GM21529 (cell line): ENCODE results near the gene ARL6IP4.
"Not testable (repeated sequence)": the region's sequence is repeated elsewhere in the genome, so short reads cannot be mapped to it uniquely, and the experiment has no call there.

Source experiments
- ATAC-seq: cut with Tn5 transposase; IDR thresholded peaks from one replicate; pipeline ENCODE4 v1.9.1; 2021; ENCODE audit not compliant: unreplicated experiment

Gene ARL6IP4

GRCh38 chr12:122980183-122981035, at the start of gene ARL6IP4:
TSS of gene ARL6IP4 (plus strand) at chr12:122980681. CDS start at chr12:122981140, 459 bp downstream.
- peak; percentile 53 for ATAC-seq

- ATAC-seq: no peak
Observed at GRCh38 chr12:122932207-122932606, 48.3 kb upstream of the ARL6IP4 start.

DNA sequence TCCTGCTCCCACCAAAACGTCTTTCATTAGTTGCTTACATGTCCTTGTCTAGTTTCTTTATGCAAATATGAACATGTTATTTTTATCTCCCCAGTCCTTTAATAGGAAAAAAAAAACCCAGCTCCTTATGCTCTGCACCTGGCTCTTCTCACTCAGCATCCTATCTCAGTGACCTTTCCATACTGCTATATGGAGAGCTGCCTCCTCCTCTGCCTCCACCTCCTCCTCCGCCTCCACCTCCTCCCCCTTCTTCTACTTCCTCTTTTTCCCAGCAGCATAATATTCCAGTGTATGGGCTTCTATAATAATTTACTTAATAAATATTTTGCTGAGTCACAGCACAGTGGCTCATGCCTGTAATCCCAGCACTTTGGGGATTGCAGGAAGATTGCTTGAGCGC, 45.8 kb upstream of the ARL6IP4 start:
- peak; percentile 65 for ATAC-seq

DNA sequence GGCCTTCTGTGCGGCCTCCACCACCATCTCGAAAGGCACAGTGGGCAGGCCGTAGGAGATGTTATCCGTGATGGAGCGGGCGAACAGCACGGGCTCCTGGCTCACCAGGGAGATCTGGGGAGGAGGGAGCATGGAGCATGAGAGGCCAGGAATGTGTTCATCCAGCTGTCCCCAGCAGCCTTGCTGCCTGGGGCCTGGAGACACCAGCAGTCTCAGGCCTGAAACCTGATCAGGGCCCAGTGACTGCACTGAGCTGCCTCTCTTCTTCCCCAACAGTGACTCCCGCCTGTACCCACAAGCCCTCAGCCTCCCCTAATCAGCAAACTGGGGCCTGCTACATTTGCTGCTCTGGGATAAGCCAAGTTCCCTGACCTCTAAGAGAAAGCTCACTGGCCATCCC, 45.2 kb upstream of the ARL6IP4 start:
- no peak for ATAC-seq

- ATAC-seq: no peak
Observed at GRCh38 chr12:122937622-122938091, 42.8 kb upstream of the ARL6IP4 start.

DNA sequence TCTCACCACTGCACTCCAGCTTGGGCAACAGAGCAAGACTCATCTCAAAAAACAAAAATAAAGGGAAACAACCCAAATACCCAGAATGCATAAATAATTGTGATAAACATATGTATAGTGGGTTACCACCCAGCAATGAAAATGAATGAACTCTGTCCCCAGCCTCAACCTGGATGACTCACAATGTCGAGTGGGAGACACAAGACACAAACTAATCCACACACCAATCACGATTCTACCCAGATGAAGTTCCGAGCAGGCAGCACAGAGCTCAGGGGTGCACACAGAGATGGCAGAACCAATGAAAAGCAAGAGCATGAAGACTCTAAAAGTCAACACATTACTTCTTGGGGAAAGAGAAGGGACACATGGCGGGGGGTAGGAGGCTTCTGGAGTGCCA, 41.4 kb upstream of the ARL6IP4 start:
- no peak for ATAC-seq

- not testable (repeated sequence) for ATAC-seq
Observed at GRCh38 chr12:122941351-122941750, 39.1 kb upstream of the ARL6IP4 start.

DNA sequence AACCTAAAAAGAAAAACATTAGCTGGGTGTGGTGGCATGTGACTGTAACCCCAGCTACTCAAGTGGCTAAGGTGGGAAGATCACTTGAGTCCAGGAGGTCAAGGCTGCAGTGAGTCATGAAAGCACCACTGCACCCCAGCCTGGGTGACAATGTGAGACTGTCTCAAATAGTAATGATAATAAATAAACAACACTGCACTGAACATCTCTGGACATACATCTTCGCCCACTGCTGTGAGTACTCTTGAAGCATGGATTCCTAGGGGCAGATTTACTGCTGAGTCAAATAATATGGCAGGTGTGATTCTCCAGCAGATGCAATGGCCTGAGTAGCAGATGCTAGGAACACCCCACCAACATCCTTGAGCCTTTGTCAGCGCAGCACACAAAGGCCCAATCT, 37.8 kb upstream of the ARL6IP4 start:
- no peak for ATAC-seq

- no peak for ATAC-seq
Observed at GRCh38 chr12:122943196-122943595, 37.3 kb upstream of the ARL6IP4 start.

DNA sequence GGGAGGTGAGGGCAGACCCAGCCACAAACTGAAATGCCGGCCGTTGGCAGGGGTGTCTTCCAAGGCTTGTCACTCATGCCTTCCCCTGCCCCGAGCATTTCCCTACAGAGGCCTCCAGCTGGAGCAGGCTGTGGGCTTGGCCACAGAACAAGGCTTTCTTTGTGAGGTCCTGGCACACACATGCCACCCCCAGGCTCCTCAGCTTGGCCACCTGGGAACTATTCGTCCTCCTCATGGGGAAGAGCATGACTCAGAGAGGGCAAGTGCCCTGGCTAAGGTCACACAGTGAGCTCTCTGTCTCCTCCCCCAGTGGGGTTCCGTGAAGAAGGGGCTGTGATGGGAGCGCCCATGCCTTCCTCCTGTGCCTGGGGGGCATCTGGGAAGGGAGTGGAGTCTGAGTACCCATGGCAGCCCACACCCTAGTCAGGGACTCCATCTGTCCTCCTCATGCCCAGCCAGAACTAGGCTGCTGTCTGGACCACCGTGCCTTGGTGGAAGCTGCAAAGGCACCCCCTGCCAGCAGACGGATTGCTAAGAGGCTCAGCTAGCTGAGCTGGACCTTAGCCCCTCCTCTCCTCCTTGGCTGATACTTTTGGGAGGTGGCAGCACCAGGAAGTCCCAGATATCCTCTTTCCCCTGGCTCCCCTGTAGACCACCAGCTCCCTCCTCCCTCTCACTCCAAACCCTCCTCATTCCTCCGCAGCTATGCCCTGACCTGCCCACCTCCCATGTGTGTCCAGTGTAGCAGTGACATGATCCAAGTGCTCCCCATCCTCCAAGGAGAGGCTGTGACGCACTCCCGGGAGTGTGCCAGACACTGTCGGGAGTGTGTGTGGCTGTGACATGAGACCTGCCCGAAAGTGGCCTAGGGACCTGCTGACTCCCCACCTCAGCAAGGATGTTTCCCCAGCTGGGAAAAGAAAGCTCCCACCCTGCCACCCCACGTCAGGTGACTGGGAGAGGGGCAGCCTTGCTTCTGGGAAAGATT, 35.6 kb upstream of the ARL6IP4 start:
- no peak for ATAC-seq

GRCh38 chr12:122946690-122947341, 33.7 kb upstream of the ARL6IP4 start:
- ATAC-seq: peak; percentile 59

- ATAC-seq: no peak
Observed at GRCh38 chr12:122947352-122947792, 33.1 kb upstream of the ARL6IP4 start.

DNA sequence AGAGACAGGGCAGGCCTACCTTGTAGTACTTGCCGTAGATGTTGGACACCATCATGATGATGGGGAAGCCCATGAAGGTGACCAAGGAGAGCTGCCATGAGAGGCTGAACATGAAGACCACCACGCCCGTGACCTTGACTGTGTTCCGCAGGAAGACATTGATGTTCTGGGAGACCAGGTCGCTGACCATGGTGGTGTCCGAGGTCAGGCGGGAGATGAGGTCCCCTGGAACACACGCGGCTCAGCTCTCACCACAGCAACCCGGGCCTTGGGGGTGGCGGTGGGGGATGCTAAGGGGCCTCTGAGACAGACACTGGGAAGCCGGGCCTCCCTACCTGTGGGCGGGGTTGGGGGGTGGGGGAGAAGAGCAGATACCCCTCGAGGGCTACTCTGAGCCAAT, 31.9 kb upstream of the ARL6IP4 start:
- ATAC-seq: no peak

DNA sequence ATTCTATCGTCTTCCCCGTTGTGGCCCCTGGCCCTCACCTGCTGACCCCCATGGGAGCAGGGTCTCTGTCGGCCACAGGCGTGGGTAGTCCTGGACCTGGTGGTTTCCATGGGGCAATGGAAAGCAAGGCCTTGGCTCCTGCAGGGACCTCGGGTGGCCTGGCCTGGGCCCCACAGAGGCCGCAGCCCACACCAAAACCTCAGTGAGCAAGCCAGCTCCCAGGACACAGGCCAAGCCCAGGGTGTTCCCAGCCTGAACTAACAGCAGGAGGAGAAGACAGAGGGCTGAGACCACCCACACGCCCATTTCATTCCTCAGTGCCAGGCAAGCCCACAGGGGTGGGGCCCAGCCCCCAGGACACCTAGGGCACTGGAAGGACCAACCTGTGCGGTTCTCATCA, 31.1 kb upstream of the ARL6IP4 start:
- no peak for ATAC-seq

- ATAC-seq: no peak
Observed at GRCh38 chr12:122949816-122950675, 30.4 kb upstream of the ARL6IP4 start.

DNA sequence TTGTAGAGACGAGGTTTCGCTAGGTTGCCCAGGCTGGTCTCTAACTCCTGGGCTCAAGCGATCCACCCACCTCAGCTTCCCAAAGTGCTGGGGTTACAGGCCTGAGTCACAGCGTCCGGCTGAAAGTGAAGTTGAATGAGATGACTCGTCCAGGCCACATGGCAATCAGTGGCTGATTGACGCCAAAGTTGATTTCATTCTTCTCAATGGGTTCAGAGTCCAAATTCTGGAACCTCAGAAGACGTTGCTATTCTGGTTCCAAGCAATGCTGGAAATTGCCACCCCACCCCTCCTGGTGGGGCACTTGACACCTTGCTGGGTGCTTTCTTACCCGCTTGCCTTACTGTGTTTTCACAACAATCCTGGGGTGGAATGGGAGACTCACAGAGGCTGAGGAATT, 29.1 kb upstream of the ARL6IP4 start:
- ATAC-seq: no peak

DNA sequence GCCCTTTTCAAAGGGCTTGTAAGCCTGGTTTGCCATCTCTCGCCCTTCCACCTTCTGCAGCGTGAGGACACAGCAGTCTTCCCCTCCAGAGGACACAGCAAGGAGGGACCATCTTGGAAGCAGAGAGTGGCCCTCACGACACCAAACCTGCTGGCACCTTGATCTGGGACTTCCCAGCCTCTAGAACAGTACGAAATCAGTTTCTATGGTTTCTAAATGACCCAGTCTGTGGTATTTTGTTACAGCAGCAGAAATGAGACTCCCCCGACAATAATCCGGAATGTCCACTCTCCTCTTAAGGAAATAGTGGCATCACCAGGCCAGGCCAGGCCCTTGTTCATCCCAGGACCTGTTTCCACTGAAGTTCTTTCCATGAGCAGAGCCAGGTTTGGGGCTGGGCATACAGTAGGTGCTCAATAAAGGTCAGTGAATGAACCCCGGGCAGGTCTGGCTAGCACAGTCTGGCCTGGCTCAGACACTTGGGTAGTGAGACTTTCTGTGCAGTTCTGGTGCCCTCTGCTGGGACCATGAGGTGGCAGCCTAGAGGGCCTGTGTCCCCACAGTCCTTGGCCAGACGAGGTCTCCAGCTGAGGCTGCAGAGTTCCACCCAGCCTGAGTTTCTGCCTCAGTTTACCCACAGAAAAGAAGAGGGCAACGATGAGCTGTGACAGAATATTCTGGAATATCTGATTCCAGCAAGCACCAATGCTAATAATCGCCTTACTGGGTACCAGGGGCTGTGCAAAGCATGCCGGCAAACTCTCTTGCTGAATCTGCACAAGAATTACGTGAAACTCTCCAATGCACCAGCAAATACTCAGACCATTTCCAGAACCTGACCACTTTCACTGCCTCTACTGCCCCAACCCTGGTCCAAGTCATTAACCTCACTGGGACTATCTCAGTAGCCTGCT, 28.2 kb upstream of the ARL6IP4 start:
- no peak for ATAC-seq

GRCh38 chr12:122955156-122955555, 25.3 kb upstream of the ARL6IP4 start:
- no peak for ATAC-seq

- ATAC-seq: no peak
Observed at GRCh38 chr12:122956035-122956434, 24.4 kb upstream of the ARL6IP4 start.
